NOMO-1 treated with DMSO at 0.1 percent for 48 hours (cell line): ENCODE results near the gene B3GNT2.
"Not testable (repeated sequence)": the region's sequence is repeated elsewhere in the genome, so short reads cannot be mapped to it uniquely, and the experiment has no call there.

Experiments
- DNase-seq: peaks from one replicate; lab custom pipeline; 2025; ENCODE audit not compliant: unreplicated experiment; lab: John Stamatoyannopoulos, UW

B3GNT2 gene

DNA sequence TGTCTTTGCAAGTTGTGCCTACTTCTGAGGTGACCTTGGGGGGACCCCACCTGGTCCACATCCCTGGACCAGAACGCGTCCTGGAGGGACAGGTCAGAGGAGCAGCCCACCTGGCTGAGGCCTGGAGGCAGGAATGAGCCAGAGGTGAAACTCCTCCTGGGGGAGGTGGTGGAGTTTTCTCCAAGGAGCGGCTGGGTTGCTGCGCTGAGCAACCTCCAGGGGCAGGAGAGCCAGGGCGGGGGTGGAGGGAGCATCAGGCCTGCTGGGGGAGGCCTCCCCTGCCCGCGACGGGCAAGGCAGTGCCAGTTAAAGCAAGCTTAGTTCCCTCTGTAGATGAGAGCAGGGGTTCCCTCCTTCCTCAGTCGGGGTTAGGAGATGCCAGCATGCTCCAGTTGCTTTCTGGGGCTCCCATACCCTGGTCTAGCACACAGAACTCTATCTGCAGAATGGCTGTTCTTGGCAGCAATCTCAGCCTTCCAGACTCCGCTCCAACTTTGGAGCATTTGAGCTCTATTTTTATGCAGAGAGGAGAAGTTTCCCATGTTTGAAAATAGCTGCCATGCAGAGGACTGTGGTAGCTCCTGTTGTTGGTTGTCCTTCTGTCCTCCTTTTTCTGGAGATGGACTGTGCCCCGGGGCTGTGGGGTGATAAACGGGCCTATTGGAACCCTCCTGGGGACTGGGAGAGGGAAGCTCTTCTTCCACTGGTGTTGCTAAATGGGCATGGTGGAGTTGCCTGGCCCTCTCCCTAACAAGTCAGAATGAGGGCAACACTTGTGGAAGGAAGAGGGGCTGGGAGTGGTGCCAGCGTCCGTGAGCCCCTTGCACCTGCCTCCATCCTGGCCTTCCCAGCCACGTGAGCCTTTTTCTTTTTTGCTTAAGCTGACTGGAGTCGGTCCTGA, 39.1 kb downstream of the B3GNT2 start:
- DNase-seq = no peak

DNA sequence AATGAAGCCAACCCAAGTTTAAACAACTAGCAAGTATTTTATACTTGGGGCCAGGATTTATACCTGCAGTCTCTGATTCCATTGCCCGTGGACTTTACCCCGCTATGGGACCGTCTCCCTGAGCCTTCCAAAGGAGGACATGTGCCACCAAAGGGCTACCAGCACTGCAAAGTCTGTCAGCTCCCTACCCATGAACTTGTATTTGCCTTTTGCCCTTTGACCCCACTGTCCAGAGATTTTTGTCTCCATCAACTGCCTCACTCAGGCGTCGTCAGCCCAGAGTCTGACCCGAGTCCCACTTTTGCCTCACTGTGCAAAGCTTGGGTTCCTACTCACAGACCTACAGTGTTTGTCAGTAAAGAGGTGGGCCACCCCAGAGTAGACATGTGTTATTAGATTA, 40.6 kb downstream of the B3GNT2 start:
- no peak for DNase-seq

DNA sequence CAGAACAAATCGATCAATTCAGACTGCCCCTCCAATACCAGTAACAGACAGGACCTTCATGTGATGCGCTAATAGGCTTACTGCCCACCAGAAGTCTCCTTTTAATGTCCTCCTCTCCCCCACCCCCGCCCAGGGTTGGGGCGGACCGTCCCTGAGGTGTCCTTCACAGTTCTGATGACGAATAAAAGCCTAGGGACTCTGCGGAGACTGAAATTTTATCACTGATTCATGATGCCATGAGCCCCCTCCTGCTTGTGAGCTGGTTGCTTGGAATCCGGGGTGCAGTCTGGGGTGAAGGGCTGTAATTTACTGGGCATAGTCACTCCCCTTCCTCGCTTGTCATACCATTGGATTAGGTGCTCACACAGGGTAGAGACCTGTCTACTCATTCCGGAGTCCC, 42.3 kb downstream of the B3GNT2 start:
- DNase-seq = no peak

DNA sequence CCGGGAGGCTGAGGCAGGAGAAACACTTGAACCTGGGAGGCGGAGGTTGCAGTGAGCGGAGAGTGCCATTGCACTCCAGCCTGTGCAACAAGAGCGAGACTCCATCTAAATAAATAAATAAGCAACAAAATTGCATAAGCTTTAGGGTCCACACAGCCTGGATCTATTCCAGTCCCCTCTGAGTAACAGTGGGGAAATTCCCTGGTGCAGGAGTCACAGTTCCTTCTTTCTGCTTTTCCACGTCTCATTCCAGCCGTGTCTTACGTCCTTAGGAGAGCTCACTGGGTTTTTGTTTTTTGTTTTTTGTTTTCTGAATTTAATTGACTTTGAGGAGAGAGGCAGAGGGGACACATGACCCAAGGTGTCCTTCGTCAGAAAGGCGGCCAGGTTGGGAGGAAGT, 44.6 kb downstream of the B3GNT2 start:
- no peak for DNase-seq

DNA sequence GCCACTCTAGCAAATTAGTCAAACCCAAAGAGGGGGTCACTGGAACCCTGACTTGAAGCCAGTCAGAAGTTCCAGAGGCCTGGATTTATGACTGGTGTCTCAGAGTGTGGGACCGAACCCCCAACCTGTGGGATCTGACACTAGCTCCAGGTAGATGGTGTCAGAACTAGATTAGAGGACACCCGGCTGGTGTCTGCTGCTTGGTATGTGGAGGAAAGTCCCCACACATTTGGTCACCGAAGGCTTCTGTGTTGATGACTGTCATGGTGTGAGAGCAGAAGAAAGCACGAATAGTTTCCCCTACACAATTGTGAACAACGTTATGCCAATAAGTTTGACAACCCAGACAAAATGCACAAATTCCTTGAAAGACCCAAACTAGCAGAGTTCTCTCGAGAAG, 48.1 kb downstream of the B3GNT2 start:
- no peak for DNase-seq

DNA sequence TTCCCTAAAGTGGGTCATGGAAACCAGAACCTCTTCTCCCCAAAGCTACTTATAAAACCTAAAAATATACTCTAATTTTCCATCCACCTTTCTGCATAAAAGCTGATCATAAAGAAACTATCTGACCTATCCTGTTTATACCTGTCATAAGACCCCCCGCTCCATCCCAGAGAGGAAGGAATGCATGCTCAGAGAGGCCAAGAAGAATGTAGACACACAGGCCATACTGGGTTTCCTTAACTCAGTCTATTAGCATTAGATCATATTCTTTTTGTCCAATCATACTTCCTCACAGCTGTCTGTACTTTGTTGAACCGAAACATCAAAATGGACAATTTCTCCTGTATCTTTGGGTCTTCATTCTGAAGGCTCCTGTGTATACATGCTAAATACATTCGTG, 52.3 kb downstream of the B3GNT2 start:
- no peak for DNase-seq

DNA sequence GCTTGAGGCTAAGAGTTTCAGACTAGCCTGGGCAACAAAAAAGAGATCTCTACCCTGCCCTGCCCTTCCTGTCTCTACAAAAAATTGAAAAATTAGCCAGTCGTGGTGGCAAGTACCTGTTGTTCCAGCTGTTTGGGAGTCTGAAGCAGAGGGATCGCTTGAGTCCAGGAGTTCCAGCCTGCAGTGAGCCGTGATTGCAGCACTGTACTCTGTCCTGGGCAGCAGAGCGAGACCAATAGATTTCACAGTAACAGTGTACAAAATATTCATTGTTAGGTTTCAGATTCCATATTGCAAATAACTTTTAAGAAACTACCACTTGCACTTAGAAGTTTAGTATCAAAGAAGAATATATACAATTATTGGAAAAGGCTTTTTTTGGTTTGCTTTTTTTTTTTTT, 54.3 kb downstream of the B3GNT2 start:
- no peak for DNase-seq

DNA sequence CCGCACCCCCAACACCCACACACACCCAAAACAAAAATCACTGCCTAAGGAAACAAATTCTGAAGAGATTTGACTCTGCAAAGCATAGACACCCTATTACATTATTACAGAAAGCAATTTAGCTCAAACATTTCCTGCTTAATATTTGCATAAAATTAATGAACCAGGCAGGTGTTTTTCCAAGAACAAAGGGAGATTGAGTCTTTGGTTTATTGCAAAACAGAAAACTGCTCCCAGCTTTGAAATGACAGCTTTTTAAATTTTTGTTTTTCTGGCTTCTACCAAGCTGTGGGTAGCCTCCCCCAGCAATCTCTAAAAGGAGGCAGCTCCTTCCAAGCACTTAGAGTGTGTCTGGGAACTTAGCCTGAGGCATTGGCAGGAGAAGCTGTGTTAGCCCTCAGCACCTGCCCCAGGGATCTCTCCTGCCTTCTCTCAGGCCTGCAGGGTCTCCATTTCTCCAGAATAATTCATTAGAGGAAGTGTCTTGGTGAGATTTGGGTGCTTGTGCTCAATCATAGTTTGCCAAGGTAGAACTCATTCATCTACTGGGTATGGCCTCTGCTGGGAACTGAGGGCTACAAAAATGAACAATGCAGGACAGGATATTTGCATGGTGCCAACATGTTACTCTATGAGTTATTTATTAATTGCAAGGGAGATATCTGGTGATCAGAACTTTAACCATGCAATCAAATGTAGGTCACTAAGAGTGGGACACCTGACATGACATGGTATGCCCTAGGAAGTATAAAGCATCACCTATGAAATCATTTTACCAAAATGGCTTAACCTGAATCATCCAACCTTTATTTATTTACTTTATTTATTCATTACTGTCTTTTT, 58.7 kb downstream of the B3GNT2 start:
- no peak for DNase-seq

DNA sequence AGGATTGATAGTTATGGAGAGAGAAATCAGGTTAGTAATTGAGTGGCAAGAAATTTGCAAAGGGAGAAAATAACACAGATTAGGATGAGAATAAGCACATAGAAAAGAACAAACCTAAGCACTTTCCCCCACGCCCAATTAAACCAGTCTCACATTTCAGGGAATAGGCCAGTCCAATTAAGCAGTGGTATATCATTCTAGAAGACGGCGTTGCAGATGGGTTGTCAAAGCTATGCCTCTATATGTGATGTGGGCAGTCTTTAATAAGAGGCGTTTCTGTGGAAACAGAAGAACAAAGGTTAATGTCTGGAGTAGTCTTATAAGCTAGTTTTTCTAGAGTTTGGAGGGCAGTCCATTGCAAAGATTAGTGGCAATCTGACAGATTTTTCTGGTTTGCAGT, 61.6 kb downstream of the B3GNT2 start:
- DNase-seq = no peak

DNA sequence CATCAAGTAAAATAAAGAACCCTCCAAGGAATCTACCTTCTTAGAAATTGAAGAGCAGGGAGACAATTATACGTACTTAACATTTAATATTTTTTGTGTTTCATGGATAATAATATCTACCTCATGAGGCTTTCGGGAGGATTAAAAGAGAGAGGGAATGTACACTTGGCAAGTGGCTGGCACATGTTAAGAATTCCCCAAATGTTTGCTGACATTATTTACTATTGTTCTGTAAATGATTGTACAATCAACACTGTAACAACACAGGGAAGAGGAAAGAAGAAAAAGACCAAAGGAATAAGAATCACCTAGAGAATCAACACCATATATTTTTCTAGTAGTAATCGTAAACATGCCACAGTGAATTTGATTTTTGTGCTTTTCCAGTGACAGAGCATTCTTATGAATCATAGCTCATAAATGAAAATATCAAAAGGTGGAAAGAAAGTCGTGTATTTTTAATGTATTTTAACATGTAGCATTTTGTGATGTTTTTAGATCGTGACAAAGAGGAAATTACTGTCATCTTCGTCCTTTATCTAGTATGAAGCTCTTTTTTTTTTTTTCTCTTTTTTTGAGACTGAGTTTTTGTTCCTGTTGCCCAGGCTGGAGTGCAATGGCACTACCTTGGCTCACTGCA, 67.3 kb downstream of the B3GNT2 start:
- DNase-seq = peak; percentile 1

DNA sequence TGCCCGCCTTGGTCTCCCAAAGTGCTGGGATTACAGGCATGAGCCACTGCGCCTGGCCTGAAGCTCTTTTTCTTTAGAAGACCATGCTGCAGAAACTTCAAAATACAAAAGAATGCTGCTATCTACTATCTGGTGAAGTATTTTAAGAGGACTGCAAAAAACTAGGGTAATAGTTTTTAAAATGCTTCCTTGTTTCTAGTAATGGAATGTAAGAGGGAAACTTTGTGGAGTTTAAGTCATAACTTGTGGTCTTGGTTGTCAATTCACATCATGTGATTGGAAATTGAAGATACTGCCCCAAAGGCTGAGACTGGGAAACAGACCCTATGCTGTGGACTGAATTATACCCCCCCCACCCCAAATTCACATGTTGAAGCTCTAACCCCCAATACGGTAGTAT, 68.3 kb downstream of the B3GNT2 start:
- peak; percentile 2 for DNase-seq

DNA sequence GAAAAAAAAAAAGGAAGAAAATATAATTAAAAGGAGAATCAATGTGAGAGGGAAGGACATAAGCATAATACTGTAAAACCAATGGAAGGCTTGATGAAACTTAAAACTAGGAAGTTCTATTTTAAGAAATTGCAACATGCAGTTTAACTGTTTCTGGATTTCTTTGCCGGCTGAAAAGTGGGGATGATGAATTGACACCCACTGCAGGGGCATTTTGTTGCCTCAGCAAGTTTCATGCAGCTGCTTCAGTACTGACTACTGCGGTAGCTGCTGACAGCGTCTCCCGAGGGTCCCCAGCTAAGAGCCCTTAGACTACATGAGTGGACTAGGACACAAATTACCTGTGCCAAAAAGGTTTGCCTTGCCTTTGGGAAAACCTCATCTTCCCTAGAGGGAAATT, 69.2 kb downstream of the B3GNT2 start:
- DNase-seq = peak; percentile 92

DNA sequence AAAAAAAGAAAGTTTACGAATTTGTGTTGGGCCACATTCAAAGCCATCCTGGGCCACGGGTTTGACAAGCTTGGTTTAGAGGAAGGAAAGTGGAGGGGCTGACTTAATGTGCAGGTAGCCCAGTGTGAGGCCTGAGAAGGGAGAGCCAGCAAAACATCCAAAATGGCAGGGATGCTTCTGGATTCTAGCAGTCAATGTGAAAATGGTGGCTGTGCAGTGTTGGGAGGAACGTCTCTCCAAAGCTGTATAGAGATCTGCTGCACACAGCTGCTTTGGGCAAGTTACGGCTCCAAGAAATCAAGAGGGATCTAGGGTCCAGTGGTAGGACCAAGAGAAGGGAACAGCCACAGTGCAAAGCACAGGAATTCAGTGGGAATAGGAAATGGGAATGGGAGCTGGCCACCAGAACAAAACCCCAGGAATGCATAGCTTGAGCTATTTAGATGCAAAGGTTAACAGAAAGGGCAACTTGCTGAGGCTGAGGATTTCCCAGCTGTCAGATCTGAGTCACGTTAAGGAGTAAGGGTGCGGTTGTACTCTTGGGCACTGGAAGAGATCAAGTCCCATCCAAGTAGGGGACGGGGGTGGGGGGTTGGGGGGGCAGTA, 70.6 kb downstream of the B3GNT2 start:
- DNase-seq = no peak

DNA sequence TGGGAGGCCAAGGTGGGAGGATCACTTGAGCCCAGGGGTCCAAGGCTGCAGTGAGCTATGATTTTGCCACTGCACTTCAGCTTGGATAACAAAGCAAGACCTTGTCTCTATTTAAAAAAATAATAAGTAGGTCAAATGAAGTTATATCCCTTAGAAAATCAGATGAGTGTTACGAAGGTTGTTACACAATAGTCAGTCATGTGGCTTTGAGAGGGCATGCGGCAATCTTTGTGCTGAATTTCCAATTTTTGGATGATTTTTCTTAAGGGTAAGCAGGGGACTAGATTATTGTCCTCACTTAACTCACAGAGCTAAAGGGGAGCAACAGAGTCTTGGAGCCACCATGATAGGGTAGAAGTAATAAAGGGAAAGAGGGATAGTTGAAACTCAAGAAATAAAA, 71.8 kb downstream of the B3GNT2 start:
- DNase-seq = peak; percentile 0

DNA sequence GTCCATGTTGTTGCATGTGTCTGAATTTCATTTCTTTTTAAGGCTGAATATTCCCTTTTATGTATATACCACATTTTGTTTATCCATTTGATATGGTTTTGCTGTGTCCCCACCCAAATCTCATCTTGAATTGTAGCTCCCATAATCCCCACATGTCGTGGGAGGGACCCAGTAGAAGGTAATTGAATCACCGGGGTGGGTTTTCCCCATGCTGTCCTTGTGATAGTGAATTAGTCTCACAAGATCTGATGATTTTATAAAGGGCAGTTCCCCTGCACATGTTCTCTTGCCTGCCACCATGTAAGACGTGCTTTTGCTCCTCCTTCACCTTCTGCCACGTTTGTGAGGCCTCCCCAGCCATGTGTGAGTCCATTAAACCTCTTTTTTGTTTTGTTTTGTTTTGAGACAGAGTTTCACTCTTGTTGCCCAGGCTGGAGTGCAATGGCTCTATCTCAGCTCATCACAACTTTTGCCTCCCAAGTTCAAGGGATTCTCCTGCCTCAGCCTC, 72.8 kb downstream of the B3GNT2 start:
- not testable (repeated sequence) for DNase-seq

DNA sequence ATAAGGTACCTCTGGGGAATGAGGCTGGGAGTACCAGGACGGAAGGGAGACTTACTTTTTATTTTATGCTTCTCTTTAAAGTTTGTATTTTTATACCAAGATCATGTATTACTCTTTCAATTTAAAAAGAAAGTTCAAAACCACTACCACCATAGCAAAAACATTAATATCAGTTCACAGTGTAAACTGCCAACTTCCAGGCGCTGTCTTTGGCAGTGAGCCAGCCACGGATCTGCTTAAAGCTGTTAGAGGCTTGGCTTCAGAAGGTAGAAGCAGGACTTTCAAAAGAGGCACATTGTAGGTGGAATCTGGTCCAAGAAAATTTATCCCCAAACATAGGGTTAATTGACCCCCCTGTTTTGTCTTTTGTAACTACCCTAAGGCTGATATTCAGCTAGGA, 74.8 kb downstream of the B3GNT2 start:
- no peak for DNase-seq
